NCI-H524 (cell line): ENCODE results near the gene STPG3.

Experiments
- DNase-seq, 2 experiments: peaks; one replicate each; lab custom pipeline; 2025; lab: John Stamatoyannopoulos, UW

Gene STPG3

GRCh38 chr9:137265496-137266161, 14.5 kb downstream of the STPG3 start:
- no peak for DNase-seq

DNA sequence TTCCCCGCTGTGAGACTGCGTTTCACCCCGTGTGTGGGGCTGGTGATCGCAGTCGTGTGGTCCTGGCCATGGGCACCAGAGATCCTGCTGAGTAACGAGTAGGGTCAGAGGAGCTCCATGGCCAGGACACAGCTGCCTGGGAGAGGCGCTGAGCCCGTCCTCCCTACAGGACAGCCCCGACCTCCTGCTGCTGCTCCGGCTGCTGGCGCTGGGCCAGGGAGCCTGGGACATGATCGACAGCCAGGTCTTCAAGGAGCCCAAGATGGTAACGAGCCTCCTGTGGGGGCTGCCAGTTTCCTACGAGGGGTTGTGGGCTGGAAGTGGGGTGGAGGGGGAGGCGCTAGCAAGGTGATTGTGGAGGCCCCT, 15.1 kb downstream of the STPG3 start:
- DNase-seq: no peak

DNA sequence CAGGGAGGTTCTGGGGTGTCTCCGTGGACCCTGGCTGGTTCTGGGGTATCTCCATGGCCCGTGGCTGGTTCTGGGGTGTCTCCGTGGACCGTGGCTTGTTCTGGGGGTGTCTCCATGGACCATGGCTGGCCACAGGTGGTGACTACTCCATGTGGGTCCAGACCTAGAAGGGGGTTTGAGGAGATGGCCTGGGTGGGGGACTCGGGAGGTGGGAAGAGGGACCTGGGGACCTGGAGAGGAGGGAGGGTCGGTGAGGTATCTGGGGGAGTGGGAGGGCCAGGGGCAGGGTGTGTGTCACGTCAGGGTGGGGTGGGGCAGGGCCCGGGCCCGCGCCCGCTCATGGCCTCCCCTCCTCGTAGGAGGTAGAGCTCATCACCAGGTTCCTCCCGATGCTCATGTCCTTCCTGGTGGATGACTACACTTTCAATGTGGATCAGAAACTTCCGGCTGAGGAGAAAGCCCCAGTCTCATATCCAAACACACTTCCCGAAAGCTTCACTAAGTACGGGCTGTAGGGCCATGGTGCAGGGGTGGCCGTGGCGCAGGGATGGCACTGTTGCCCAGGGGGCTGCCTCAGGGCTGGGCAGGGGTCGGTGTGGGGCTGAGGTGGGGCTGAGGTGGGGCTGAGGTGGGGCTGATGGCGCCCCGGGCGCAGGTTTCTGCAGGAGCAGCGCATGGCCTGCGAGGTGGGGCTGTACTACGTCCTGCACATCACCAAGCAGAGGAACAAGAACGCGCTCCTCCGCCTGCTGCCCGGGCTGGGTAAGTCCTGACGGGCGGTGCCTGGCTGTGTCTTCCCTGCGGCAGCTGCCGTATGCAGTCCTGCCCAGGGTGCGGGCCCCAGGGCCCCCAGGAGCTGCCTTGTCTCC, 15.7 kb downstream of the STPG3 start:
- DNase-seq: no peak

GRCh38 chr9:137267933-137268355, 16.9 kb downstream of the STPG3 start:
- no peak for DNase-seq

- DNase-seq: no peak
Measured at GRCh38 chr9:137268538-137269201, 17.6 kb downstream of the STPG3 start.

- DNase-seq: no peak
Measured at GRCh38 chr9:137269231-137269772, 18.2 kb downstream of the STPG3 start.

DNA sequence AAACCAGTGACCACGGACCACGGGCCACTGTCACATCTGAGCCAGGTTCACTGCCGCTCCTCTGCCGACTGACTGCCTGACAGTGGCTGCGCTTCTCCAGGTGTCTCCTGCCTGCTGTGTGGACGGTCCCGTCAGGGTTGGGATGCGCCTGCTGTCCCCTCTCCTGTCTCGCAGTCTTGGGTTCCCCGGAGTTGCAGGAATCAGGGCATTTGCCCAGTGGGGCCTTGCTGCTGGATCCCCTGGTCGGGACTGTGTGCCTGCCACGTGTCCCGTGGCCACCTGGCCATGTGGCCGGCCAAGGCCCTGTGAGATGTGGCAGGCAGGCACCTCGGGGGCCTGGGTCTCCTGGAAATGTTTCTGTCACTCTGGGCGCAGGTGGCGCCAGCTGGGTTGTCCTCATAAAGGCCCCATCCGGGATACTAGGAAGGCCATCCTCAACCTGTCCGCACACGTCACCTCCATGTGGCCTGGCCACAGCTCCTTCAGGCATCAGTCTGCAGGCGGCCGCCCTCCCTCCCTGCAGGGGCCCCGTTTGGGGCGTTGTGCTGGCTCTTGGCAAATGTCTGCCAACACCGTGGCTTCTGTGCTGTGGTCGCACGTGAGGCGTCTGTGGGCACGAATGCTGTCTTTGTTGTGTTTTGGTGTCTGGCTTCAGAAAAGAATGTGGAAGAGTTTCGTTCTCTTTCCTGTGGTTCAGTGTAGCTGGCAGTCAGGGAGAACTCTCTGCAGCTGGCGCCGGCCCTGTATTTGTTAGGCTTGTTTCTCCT, 20.0 kb downstream of the STPG3 start:
- no peak for DNase-seq

DNA sequence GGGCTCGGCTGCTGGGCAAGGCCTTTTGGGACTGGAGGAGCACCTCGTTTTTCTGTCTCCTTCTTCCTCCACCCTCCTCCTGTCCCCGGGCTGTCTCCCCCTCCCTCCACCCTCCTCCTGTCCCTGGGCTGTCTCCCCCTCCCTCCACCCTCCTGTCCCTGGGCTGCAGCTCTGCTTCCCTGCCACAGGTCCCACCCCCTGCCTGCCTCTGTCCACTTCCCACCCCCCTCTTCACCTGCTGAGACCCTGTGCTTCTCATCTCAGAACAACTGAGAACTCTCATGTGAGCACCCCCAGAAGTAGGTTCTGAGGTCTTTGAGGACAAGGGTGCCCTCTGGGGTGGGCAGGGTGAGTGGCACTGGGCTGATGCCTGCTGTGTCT, 20.6 kb downstream of the STPG3 start:
- DNase-seq: no peak

GRCh38 chr9:137272241-137273094, 21.4 kb downstream of the STPG3 start:
- no peak for DNase-seq

GRCh38 chr9:137273095-137273490, 22.0 kb downstream of the STPG3 start:
- no peak for DNase-seq

DNA sequence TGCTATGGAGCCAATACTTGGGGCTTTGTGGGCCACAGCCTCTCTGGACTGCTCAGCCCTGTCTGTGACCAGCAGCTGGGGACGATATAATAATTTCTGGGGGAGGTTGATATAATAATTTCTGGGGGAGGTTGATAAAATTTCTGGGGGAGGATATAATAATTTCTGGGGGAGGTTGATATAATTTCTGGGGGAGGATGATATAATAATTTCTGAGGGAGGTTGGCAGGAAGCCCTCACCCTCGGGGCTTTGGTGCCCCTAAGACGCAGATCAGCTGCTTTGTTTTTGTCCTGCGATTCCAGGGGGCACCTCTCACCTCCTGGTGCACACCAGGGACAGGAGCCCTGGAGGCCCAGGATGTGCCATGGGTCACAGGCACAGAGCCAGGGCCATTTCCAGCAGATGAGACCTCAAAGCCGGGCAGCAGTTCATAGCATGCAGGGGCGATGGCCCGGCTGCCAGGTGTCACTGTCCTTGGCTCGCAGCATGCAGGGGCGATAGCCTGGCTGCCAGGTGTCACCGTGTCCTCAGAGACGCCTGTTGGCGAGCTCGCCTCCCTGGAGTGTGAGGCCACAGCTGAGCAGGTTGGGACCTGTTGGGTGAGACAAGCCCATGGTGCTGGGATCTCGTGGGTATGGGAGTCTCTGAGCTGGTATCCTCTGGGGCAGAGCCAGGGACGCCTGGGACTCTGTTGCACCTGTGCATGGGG, 22.7 kb downstream of the STPG3 start:
- peak in 1 of 2 experiments; percentile 36 for DNase-seq

GRCh38 chr9:137275203-137275587, 24.1 kb downstream of the STPG3 start:
- no peak for DNase-seq

DNA sequence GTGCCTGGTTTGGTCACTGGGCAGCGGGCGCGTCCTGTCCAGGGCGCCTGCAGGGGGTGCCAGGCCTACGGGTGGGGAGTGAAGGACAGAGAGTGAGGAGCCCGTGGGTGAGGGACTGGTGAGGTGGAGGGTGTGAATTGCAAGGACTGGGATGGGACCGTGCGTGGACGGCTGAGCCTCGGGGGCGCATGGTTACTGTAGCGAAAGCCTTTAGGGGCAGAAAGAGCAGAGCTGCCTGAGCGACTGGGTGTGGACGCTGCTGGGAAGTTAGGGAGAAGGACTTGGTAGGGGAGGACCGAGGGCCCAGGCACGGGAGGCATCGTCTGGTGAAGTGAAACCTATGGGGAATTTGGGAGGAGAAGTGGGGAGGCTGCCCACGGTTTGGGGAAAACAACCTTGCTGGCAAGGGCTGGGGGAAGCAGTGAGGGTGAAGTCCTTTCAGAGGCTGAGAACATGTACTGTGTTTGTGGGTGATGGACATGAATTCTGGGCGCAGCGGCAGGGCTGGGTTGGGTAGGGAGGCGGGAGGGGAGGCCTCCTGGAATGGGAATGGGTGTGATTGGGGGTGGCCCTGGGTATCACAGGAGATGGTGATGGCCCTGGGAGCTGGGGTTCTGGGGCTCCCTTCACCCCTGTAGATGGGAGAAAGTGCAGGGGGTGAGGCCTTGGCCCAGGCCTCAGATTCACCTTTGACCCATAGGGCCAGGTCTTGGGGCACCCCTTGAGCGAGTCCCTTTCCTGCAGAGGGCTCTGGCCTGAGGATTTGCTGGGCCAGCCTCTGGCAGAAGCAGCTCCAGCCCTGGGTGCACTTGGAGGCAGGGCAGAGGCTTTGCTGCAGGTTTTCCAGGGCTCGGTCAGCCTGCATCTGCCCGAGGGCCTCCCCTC, 24.7 kb downstream of the STPG3 start:
- DNase-seq: no peak

GRCh38 chr9:137276473-137277328, 25.6 kb downstream of the STPG3 start:
- DNase-seq: no peak

DNA sequence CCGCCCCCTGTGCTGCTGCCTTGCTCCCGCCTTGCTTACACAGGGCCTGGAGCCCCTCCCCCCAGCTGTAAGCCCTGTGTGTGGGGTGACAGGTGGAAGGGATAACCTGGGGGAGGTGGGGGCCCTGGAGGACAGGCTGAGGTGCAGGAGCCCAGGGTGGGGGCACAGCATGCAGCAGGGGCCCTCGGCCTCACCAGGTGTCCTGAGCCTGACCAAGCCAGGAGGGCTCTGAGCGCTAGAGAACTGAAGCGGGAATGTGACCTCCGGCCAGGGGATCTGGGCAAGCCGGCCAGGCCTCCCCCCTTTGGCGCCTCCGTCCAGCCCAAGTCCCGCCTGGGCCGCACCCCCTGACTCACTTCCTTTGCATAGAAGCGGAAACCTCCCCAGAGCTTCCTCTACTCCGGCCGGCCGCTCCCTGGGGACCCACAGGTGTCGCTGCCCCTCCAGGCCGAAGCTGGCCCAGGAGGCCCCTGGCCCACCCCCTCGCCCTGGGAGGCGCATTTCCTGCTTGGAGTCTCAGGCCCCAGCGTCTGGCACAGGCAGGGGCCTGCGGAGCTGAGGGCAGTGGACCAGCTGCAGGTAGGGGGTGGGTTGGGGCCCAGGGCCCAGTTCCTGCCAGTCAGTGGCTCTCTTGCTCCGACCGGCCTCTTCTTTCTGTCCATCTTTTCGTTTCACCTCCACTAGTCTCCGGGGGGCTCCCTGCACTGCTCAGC, 26.4 kb downstream of the STPG3 start, which contains the start of gene TOR4A:
Gene TOR4A, plus strand, starts transcription at position 398 of the 713 bp plus-strand sequence. CDS start 964 bp downstream, outside the sequence.
- DNase-seq: no peak

GRCh38 chr9:137278061-137278701, 27.1 kb downstream of the STPG3 start:
- DNase-seq: no peak
